Measurements from ENCODE around the gene DNMBP. TPM values are rescaled to one million over a fixed set of nuclear protein-coding genes. Genes with fewer than 3 reads are reported as not detected.

Gene DNMBP
- total RNA-seq, 1 donor from 2014 or later = 26.7 TPM

DNA sequence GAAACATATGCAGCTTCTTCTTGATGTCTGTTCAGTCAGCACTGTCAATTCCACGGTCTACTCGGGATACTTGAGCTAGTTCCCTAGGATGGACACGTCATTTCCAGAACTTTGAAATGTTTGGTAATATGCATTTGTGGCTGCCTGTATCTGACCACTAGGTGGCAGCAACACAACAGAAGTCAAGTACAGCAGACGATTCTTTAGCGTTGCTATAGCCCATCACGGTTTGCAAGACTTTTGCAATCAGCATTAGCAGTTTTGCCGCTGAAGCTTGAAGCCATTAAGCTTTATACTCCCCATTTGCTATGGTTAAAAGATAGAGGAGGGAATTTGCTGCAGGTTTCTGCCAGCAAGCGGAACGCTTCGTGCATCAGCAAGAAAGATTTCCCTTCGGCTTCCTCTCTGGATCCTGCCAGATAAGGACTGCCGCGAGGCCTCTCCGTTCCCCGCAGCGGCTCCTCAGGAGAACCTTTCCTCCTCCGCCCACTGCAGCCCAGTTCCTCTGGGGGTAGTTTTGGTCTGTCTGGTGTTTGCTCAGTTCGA is 163.8 kb downstream of the DNMBP start:
- peaks cover 13% of the 10 kb centered on the region for H3K27me3 Mint-ChIP-seq (ENCODE audit: insufficient read depth, low read depth)
- H3K79me2 ChIP-seq (ENCODE audit: low read depth) = no peaks in the 10 kb centered on the region
- DNase-seq (ENCODE audit: low spot score) = peak; percentile 88
- peaks cover 14% of the 10 kb centered on the region for H3K4me1 Mint-ChIP-seq
- H3K36me3 Mint-ChIP-seq = peaks cover 1% of the 10 kb centered on the region
- peak overlapping the region; percentile 38 for H3K4me3 ChIP-seq
- no peak overlapping the region for H3K27ac Mint-ChIP-seq
- TF ChIP-seq EZH2 (IDR thresholded peaks at IDR 0.05) = no peak
- TF ChIP-seq, protein P1, sequence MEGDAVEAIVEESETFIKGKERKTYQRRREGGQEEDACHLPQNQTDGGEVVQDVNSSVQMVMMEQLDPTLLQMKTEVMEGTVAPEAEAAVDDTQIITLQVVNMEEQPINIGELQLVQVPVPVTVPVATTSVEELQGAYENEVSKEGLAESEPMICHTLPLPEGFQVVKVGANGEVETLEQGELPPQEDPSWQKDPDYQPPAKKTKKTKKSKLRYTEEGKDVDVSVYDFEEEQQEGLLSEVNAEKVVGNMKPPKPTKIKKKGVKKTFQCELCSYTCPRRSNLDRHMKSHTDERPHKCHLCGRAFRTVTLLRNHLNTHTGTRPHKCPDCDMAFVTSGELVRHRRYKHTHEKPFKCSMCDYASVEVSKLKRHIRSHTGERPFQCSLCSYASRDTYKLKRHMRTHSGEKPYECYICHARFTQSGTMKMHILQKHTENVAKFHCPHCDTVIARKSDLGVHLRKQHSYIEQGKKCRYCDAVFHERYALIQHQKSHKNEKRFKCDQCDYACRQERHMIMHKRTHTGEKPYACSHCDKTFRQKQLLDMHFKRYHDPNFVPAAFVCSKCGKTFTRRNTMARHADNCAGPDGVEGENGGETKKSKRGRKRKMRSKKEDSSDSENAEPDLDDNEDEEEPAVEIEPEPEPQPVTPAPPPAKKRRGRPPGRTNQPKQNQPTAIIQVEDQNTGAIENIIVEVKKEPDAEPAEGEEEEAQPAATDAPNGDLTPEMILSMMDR (IDR thresholded peaks at IDR 0.05) = peak; percentile 99
- TF ChIP-seq EZH2phosphoT487 (IDR thresholded peaks at IDR 0.05) = no peak
- no peaks in the 10 kb centered on the region for H3K9me3 ChIP-seq (ENCODE audit: low read depth)
- H3K4me1 ChIP-seq = peaks cover 8% of the 10 kb centered on the region
- H3K4me2 ChIP-seq = peak overlapping the region; percentile 74
- H3K27me3 ChIP-seq = no peaks in the 10 kb centered on the region
- no peak overlapping the region for H3K9ac ChIP-seq
- H3K36me3 ChIP-seq = no peaks in the 10 kb centered on the region
- peak overlapping the region; percentile 99 for H2AFZ ChIP-seq (replicated peaks)
- no peaks in the 10 kb centered on the region for H4K20me1 ChIP-seq (ENCODE audit: low read depth)
- H3K4me3 Mint-ChIP-seq = no peak overlapping the region
- no peak overlapping the region for H3K27ac ChIP-seq
- peaks cover 5% of the 10 kb centered on the region for H3K9me3 Mint-ChIP-seq
- no peaks in the 10 kb centered on the region for H3F3A ChIP-seq (ENCODE audit: low read depth)

DNA sequence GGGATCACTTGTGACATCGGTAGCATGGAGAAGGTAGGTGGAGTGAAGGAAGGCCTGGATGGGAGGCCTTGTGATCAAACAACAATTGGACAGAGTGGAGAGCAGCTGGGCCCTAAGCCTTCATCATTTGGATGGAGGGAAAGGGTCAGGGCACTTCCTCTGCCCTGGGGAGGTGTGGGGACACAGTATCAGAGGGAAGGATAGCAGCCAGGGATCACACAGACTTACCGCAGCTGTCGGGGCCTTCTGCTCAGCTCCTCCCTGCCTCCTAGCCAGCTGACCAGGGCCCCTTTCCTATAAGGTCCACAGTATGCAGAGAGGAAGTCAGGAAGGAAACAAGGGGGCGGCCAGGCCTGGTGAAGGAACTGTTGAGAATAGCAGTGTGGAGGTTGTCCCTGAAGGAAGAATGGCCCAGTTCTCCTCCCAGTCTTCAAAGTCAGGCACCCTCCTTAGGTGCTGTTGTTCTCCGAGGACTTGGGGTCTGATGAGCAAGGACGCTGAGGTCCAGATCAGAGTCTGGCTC is 165.3 kb downstream of the DNMBP start:
- no peaks in the 10 kb centered on the region for H3K27me3 ChIP-seq
- no peak overlapping the region for H3K4me3 Mint-ChIP-seq
- H4K20me1 ChIP-seq (ENCODE audit: low read depth) = no peaks in the 10 kb centered on the region
- H3K4me1 Mint-ChIP-seq = peaks cover 3% of the 10 kb centered on the region
- TF ChIP-seq, protein P1 (IDR thresholded peaks at IDR 0.05) = no peak
- no peak for TF ChIP-seq EZH2phosphoT487 (IDR thresholded peaks at IDR 0.05)
- TF ChIP-seq EZH2 (IDR thresholded peaks at IDR 0.05) = no peak
- H3K9ac ChIP-seq = no peak overlapping the region
- H3K4me2 ChIP-seq = no peak overlapping the region
- H3K27ac ChIP-seq = no peak overlapping the region
- H3K79me2 ChIP-seq (ENCODE audit: low read depth) = no peaks in the 10 kb centered on the region
- H3K27me3 Mint-ChIP-seq (ENCODE audit: insufficient read depth, low read depth) = peaks cover 14% of the 10 kb centered on the region
- no peak for DNase-seq (ENCODE audit: low spot score)
- H3K27ac Mint-ChIP-seq = no peak overlapping the region
- no peaks in the 10 kb centered on the region for H3K36me3 ChIP-seq
- peaks cover 4% of the 10 kb centered on the region for H3K36me3 Mint-ChIP-seq
- H3K4me1 ChIP-seq = no peaks in the 10 kb centered on the region
- no peaks in the 10 kb centered on the region for H3K9me3 ChIP-seq (ENCODE audit: low read depth)
- no peak overlapping the region for H2AFZ ChIP-seq (replicated peaks)
- no peaks in the 10 kb centered on the region for H3F3A ChIP-seq (ENCODE audit: low read depth)
- H3K9me3 Mint-ChIP-seq = peaks cover 8% of the 10 kb centered on the region
- no peak overlapping the region for H3K4me3 ChIP-seq

DNA sequence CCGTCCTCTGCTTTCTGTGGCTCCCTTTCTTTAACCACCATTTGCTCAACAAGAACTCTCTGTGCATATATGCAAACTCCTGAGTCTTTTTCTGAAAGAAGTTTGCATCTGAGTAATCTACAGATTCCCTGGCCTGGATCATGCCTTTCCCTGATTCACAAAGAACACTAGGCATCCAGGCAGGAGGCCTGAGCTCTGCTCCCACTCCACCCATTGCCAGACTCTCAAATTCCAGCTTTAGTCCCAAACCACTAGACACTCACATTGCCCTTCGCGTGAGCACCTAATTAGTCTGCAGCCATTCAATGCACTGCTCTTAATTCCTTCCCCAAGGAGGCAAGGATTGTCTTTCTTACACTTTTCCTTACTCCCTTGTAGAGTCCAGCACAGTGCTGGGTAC is 166.4 kb downstream of the DNMBP start:
- H2AFZ ChIP-seq (replicated peaks) = no peak overlapping the region
- Mint-ChIP-seq H3K27me3 (ENCODE audit: insufficient read depth, low read depth) (peaks cover 14% of the 10 kb centered on the region), H3K27ac (no peak overlapping the region), H3K4me1 (peaks cover 3% of the 10 kb centered on the region), H3K4me3 (no peak overlapping the region), H3K36me3 (peaks cover 4% of the 10 kb centered on the region), H3K9me3 (peaks cover 8% of the 10 kb centered on the region)
- no peaks in the 10 kb centered on the region for H3K27me3 ChIP-seq
- H3K4me3 ChIP-seq = no peak overlapping the region
- H3K4me1 ChIP-seq = no peaks in the 10 kb centered on the region
- no peaks in the 10 kb centered on the region for H3K9me3 ChIP-seq (ENCODE audit: low read depth)
- no peak overlapping the region for H3K27ac ChIP-seq
- H3K36me3 ChIP-seq = no peaks in the 10 kb centered on the region
- DNase-seq (ENCODE audit: low spot score) = peak; percentile 9
- H3K4me2 ChIP-seq = no peak overlapping the region
- no peaks in the 10 kb centered on the region for H4K20me1 ChIP-seq (ENCODE audit: low read depth)
- H3K9ac ChIP-seq = no peak overlapping the region
- no peaks in the 10 kb centered on the region for H3F3A ChIP-seq (ENCODE audit: low read depth)
- TF ChIP-seq EZH2phosphoT487 (IDR thresholded peaks at IDR 0.05) = no peak
- no peak for TF ChIP-seq EZH2 (IDR thresholded peaks at IDR 0.05)
- TF ChIP-seq, protein P1 (IDR thresholded peaks at IDR 0.05) = no peak
- no peaks in the 10 kb centered on the region for H3K79me2 ChIP-seq (ENCODE audit: low read depth)

All from neural progenitor cell (in vitro differentiated cells).